DND-41 (cell line): ENCODE measurements around the gene MYOZ1.

Experiments used
- CTCF ChIP-seq: IDR thresholded peaks from 2 replicates; pipeline ENCODE4 v1.5.1; 2012; ENCODE audit warnings: borderline replicate concordance, low read length, moderate library complexity, mild to moderate bottlenecking; ENCODE audit not compliant: poor library complexity, severe bottlenecking; ENCODE audit errors: extremely low read depth
- EZH2 ChIP-seq: IDR thresholded peaks from 3 replicates; pipeline ENCODE4 v1.6.1; 2012; ENCODE audit warnings: borderline replicate concordance, low read depth, mild to moderate bottlenecking, moderate library complexity, low read length, inconsistent platforms; ENCODE audit not compliant: severe bottlenecking

GRCh38 chr10:73644015-73644743 is 2.9 kb upstream of the MYOZ1 start:
- TF ChIP-seq CTCF, result peak; percentile 94
- no peak for TF ChIP-seq EZH2
